NCI-H69 (cell line): Measurements from ENCODE around the gene PIP5KL1.

ENCODE experiments used
- DNase-seq: peaks from one replicate; lab custom pipeline; 2025; lab: John Stamatoyannopoulos, UW

Gene PIP5KL1

DNA sequence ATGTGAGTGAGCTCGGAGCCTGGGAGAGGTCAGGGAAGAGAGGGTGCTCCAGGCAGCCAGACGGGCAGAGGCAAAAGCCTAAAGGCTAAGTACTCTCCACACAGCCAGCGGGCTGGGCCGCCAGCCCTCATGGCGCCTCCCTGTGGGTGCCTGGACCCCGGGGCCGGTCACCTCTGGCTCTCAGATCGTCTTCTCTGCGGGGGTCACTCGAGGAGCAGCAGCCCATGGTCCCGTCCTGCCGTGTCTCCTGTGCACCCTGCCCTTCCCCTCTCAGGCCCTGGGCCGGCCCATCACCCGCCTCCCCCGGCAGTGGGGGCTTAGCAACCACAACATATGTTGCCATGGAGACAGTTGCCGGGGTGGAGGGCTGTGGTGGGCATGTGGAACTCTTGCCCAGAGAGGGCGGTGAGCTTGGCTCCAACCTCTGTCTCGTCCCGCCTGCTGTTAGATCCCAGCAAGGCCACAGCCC is 57.3 kb downstream of the PIP5KL1 start:
- no peak for DNase-seq

- no peak for DNase-seq
Observed at GRCh38 chr9:127872369-127873222, 58.0 kb downstream of the PIP5KL1 start.

DNA sequence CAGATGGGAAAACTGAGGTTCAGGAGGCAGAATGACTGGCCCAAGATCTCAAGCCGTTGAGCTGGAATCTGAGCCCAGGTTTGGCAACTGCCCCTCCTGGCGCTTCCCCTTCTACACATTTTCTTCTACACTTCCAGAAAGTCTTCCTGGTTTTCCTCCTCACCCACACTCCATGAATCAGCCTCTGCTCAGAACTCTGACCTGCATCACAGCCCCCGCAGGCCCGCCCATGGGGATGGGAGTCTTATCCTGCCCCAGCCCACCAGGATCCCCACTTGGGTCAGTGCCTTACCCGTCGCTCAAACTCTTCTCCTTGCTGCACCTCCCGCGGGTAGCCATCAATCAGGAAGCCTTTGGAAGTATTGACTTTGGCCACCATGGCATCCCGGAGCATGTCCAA is 59.0 kb downstream of the PIP5KL1 start:
- no peak for DNase-seq

DNA sequence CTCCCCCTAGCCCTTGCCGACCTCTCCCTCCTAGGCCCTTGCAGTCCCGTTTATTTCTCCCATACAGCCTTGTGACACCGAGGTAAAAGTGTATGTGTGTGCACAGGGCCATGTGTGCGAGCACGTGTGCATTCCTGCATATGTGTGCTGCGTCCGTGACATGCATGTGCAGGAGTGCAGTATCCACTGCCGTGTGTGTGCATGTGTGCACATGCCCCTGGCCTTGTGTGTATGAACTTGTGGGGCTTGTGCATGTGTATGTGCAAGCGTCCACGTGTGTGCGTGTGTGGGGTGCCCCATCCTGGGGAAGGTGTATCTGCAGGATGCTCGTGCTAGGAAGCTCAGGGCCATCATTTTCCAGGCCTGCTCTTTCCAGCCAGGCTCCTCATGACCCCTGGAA is 59.7 kb downstream of the PIP5KL1 start:
- DNase-seq: no peak
